ENCODE results near the gene GDF2. TPM values are rescaled to one million over a fixed set of nuclear protein-coding genes. Genes with fewer than 3 reads are reported as not detected.

Gene GDF2
- polyA plus RNA-seq, 4 donors: not detected

DNA sequence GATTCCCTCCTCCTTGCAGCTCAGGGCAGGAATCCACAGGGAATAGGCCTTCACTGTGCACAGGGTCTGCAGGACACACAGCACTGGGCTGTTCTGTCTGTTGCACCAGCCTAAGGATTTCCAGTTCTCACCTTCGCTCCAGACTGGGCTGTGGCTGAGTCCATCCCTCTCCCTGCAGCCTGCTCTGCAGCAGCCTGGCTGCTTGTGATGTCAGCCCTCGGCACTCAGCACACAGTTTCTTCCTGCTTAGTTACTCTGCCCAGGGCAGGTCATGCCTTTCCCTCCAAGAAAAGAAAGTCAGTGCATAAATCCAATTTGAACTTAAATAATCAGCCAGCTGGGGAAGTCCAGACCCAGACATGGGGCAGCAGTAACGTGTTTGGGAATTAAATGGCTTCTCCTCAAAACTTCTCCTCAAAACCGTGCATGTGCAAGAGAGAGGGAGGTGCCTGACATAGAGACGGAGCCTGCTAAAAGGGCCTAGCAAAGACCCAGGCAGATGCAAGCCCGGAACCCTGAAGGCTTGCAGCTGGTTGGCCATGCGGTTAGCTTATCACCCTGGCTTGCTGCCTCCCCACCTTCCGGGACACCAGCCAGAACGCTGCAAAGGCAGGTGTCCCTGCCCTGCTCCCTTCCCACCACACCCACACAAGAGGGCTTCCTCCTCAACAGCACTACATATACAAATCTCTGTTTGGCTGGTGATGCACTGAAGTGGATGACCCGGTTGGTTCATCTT, 10.9 kb upstream of the GDF2 start:
- no peak for DNase-seq (ENCODE audit: low read depth in 4 of 4, low spot score in 3 of 4)

DNA sequence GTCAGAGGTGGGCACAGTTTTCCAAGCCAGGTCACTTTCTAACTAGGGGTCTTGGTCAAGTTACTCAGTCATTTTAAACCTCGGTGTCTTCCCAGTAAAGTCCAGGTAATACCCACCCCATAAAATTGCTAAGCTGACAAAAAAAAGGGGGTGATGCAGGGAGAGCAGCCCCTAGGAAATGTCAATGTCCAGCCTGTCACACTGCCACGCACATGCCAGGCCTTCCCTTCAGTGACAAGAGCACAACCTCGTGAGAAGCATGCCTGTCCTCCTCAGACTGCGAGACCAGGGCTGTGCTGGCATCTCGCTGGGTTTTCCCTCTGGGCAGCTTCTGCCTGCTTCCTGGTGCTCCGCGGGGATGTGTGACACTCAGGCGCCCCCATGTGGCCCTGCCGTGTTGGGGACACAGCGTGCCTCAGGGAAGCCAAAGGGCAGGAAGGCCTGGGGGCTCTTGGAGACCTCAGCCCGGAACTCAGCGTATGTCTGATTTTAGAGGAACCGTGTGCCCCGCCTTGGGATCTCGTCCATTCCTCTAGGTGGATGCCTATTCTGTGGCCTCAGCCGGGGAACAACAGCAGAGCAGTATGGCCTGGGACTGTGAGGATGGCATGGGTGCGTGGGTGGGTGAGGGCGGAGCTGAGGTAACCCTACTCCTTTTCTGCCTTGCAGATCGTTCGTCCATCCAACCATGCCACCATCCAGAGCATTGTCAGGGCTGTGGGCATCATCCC, 10.2 kb upstream of the GDF2 start:
- peak in 2 of 4 donors; percentile 46 to 51 for DNase-seq (ENCODE audit: low read depth in 4 of 4, low spot score in 3 of 4)

DNA sequence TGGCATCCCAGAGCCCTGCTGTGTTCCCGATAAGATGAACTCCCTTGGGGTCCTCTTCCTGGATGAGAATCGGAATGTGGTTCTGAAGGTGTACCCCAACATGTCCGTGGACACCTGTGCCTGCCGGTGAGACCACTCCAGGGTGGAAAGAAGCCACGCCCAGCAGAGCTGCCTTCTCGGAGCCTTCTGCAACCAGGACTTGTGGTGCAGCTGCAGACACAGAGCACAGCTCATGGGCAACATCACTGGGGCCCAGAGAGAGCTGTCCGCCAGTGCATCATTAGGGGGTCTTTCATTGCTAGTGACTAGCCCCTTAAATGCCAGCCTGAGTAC, 9.6 kb upstream of the GDF2 start:
- DNase-seq (ENCODE audit: low read depth in 4 of 4, low spot score in 3 of 4): no peak

DNA sequence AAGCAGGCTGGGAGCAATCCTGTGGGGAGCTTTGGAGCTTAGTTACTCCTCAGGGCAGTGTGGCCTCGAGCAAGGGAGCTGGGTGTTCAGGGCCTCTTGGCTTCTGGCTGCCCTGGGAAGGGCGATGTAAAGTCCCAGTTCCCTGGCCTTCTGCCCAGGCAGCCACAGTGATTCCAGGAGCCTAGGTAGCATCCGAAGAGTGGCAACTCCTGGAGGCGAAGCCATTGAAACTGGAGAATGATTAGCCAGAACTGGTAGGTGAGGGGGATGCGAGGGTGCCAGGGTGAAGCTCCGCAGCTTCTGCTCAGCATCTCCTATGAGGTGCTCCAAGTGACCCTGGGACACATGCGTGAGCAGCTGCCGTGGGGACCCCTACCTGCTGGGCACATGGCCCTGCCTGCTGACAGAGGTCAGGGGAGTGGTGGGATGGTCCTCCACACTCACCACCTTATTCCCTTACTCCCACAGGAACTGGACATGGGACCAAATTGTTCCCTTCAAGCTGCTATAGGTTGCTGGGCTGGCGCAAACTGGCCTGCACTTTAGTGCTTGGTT, 7.8 kb upstream of the GDF2 start:
- DNase-seq (ENCODE audit: low read depth in 4 of 4, low spot score in 3 of 4): no peak

DNA sequence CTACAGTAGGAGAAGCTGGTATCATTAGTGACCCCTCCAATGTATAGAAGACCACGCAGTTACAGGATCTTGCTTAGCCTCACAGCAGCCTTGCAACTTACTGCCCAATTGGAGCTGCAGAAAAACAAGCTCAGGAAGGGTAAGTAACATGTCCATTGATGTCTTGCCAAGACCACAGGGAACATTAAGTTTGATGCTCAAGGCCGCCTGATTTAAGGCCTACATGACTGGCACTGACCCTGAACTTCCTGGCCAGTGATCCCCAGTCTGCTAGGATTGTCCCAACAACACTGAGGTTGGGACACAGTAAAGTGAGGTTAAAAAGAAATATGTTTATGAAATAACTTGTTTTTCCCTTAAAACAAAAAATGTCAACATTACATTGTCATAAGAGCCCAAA, 6.8 kb upstream of the GDF2 start:
- DNase-seq (ENCODE audit: low read depth in 4 of 4, low spot score in 3 of 4): no peak

DNA sequence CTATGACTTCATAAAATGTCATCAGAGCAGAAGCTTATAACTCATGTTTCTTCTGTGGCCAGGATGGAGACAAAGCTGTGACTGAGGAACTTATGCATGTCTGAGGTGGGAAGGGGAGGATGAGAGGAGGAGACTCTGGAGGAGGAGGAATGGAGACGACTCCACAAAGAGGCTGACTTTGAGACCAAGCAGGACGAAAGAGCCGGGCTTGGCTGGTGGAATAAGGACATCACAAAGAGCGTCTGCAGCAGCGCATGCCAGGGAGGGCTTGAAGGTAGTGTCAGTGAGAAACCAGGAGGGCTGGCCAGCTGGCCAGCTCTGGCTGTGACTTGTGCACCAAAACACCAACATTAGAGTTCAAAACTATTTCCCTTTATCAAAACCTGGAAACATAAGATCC, 6.1 kb upstream of the GDF2 start:
- no peak for DNase-seq (ENCODE audit: low read depth in 4 of 4, low spot score in 3 of 4)

DNA sequence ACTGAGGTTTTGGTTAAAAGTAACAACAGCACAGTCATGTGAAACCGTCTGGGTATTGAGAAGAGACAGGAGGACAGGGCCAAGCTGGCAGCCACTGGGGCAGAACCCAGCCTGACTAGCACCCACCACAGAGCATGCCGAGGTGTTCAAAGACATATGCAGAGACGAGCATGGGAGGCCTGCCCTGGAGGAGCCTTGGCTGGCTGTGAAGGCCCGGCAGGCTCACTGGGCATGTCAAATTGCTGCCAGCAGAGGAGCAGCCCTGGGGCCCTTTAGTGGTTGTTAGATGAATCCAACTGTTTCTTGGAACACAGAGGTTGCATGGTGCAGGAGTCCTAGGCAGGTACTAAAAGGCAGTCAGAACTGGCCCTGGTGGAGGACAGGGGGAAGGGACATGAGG, 5.0 kb upstream of the GDF2 start:
- no peak for DNase-seq (ENCODE audit: low read depth in 4 of 4, low spot score in 3 of 4)

DNA sequence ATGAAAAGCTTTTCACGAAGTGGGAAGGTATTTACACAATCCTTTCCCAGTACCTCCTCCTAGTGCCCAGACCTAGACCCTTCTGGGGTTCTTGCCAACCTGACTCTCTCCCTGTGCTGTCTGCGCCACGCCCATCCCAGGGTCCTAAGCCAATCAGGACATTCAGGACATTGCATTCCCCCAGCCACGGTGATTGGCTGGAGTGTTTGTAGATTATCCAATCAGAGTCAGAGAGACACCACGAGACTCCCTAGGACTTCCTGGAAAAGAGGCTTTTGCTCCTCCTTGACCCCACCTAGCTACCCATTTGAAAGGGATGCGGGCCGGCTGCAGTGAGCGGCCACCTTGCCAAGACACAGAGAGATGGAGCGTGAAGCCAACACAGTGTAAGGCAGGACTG, 3.5 kb upstream of the GDF2 start:
- no peak for DNase-seq (ENCODE audit: low read depth in 4 of 4, low spot score in 3 of 4)

DNA sequence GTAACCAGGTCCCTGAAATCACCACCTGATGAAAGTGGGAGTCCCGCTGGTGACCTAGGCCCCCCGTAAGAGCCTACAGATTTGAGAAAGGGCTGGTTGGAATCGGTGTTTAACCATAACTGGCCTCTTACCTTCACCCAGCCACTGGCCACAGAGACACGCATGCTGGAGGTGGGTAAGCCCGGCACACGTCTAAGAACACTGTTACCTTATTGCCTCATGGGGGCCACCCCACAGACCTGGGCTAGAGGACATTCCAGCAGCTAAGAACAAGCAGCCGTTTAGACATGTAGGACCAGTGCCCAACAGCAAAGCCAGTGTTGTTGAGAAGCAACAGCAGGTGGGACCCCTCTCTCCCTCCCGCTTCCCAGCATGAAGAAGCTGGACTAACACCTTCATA, 2.5 kb upstream of the GDF2 start:
- no peak for DNase-seq (ENCODE audit: low read depth in 4 of 4, low spot score in 3 of 4)

DNA sequence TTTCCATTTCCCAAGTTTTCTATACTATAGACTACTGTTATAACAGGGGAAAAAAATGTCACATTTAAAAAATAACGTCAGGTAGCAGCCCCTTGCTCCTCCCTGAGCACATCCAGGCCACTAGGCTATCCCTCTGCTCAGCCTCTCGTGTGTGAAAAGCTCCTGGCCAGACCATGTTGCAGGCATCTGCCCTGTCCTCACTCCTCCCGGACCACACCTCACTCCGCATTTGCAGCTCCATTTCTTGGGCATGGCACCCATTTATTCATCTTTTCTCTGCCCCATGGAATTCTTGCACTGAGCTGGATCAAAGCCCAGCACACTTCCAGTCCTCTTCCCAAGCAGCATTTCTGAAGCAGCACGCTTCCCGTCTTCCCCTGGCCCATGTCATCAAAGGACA, 1.4 kb upstream of the GDF2 start:
- DNase-seq (ENCODE audit: low read depth in 4 of 4, low spot score in 3 of 4): no peak

DNA sequence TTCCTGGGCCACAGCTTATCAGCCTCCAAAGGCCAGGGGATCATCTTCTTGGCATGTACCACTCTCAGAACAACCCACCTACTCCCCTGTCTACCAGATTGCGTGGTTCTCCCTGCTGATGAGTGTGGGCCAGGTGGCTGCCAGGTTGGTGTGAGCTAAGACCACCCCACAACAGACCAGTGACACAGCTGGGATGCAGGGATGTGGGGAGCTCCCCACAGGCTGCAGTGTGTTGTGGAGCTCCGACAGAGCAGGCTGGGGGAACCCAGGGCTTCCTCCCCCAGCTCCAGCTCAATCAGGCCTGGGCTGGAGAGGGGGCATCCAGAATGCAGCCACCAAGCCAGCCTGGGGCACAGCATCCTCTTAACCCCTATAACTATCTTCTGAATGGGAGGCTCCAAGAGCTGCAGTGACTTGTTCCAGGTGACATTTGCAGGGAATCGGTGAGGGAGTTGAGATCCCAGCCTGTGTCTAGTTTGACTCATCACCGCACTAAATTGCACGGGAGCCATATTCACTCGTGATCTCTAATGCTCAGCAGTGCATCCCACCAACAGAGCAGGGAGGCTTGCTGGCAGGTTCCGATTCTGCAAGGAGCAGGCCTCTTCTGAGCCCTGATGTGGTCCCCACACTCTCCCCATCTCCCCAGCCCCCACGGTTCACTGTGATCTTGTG, 596 bp upstream of the GDF2 start:
- no peak for DNase-seq (ENCODE audit: low read depth in 4 of 4, low spot score in 3 of 4)

DNA sequence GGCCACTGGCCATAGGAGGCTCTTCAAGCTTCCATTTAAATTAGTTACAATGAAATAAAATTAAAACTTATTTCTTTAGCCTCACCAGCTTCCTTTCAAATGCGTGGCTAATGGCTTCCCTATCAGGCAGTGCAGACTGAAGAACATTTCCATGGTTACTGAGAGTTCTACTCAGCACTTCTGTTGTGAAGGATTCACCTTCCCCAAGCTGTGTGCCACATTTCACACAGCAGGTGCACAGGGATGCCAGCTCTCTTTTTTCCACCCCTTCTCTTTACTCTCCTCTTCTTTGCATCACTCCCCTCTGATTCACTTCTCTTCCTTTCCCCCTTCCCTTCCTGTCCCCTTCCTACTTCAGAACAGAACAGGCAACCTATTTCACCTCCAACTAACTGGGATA, 833 bp downstream of the GDF2 start:
- DNase-seq (ENCODE audit: low read depth in 4 of 4, low spot score in 3 of 4): no peak

DNA sequence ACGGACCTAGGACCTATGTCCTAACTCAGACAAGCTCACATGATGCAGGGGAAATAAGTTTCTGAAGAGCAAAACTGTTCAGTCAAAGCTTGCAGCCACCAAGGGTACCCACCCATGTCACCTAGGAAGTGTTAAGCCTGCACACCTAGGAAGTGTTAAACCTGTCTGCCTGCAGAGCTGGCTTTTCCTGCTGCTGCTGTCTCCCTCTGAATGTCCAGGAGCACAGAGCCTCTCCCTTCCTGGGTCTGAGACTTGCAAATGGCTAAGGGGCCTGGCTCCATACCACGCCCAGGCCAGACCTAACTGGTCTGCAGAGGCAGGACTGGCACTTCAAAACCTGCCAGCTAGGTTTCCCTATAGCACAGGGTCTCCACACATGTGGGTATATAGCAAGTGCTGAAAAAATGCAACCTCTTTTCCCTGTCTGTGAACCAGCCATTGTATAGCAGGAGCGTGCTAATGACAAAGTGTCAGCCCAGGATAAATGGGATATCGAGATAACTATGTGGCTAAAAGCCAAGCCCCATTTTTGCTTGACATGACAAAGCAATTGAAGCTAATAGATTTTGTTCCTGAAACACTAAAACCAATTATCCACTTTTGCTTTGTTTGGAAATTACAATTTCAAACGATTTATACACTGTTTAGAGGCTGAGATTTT, 1.5 kb downstream of the GDF2 start:
- DNase-seq (ENCODE audit: low read depth in 4 of 4, low spot score in 3 of 4): no peak

DNA sequence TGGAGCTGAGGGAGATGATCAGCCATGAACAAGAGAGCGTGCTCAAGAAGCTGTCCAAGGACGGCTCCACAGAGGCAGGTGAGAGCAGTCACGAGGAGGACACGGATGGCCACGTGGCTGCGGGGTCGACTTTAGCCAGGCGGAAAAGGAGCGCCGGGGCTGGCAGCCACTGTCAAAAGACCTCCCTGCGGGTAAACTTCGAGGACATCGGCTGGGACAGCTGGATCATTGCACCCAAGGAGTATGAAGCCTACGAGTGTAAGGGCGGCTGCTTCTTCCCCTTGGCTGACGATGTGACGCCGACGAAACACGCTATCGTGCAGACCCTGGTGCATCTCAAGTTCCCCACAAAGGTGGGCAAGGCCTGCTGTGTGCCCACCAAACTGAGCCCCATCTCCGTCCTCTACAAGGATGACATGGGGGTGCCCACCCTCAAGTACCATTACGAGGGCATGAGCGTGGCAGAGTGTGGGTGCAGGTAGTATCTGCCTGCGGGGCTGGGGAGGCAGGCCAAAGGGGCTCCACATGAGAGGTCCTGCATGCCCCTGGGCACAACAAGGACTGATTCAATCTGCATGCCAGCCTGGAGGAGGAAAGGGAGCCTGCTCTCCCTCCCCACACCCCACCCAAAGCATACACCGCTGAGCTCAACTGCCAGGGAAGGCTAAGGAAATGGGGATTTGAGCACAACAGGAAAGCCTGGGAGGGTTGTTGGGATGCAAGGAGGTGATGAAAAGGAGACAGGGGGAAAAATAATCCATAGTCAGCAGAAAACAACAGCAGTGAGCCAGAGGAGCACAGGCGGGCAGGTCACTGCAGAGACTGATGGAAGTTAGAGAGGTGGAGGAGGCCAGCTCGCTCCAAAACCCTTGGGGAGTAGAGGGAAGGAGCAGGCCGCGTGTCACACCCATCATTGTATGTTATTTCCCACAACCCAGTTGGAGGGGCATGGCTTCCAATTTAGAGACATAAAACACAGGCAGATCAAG, 3.3 kb downstream of the GDF2 start:
- no peak for DNase-seq (ENCODE audit: low read depth in 4 of 4, low spot score in 3 of 4)

DNA sequence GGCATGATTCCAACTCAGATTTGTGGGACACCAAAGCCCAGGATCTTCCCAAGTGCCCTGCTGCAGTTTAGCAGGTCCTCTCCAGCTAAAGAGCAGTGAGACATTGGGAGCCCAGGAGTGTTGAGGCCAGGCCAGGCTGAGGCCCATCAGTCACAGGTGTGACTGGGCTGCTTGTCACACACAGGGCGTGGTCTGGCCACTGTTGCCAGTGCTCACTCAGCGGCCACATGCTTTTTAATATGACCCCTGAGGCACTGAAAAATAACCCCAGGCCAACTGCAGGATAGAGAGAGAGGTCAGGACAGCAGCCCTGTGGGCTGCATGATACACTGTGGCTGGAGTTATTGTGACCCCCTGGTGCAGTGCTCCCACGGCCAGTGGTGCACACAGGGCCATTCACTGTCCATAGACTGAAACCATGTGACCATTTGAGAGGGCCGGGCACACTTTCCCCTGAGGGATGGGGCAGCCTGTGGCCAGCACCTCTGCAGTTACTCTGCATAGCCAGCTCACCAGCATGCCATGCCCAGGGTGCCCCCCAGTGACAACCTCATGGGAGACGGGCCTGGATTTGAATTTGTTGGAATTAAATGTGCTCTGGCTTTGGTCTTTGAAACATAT, 4.2 kb downstream of the GDF2 start:
- no peak for DNase-seq (ENCODE audit: low read depth in 4 of 4, low spot score in 3 of 4)

DNA sequence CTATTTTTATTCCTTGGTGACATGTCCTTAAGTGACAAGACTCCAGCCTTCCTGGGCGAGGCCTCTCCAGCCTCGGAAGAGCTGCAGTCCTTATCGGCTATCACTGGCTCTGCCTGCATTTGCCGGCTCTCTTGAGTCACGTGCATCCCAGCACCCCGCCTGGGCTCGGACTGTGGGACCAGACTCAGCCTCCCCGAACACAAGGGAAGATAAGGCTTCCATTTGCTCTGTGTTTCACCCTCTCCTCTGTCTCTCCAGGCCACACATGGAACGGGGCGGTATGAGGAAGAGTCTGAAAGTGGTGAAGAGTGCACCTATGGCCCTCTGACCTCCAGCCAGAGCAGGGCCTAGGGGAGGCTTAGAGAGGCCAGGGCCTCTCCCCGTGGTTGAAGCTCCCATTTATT, 4.7 kb downstream of the GDF2 start:
- no peak for DNase-seq (ENCODE audit: low read depth in 4 of 4, low spot score in 3 of 4)

DNA sequence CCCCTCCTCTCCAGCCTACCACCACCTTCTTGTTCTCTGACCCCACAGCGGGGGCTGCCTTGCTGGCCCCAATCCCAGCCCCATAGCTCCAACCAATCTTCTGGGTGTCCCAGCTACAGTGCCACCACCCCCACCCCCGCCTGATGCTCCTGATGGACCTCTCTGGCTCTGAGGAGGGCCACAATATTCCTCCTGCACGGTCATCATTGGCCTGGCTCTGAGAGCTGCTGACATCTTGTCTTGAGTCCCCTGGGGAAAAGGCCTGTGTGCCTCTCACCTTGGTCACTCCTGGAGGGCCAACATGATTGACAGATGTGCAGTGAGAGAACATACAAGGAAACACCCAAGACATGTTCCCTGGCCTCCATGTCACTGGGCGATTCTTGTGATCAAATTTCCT, 7.6 kb downstream of the GDF2 start:
- no peak for DNase-seq (ENCODE audit: low read depth in 4 of 4, low spot score in 3 of 4)

DNA sequence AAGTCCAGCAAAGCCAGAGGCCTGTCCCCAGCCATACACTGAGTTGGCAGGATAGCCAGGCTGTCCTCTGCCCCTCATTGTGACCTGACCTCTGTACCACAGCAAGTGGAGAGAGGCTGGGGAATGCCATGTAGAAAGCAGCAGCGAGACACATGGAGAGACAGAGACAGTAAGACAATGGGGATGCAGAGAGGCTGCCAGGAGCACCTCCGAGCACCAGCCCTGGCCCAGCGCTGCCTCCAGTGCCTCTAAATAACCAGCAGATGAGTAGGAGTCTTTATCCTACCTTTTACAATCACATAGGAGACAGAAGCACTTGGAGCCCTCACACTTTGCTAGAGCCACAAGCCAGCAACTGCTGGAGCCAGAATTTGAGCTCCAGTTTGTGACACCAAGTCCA, 8.1 kb downstream of the GDF2 start:
- no peak for DNase-seq (ENCODE audit: low read depth in 4 of 4, low spot score in 3 of 4)

DNA sequence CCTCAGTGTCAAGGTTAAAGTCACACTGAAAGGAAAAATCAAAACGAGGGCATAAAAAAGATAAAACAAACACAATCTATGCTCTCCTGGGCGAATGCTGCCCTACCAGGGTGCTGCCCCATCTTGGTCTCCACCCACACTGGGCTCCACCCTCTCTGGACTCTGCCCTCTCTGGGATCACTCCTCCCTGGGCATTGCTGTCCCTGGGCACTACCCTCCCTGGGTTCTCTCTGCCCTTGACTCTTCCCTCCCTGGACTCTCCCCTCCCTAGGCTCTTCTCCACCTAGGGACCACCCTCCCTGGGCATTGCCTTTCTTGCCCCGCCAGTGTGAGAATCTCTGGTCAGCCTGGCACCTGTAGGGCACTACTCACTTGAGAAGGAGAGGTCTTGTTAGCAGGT, 8.6 kb downstream of the GDF2 start:
- no peak for DNase-seq (ENCODE audit: low read depth in 4 of 4, low spot score in 3 of 4)

DNA sequence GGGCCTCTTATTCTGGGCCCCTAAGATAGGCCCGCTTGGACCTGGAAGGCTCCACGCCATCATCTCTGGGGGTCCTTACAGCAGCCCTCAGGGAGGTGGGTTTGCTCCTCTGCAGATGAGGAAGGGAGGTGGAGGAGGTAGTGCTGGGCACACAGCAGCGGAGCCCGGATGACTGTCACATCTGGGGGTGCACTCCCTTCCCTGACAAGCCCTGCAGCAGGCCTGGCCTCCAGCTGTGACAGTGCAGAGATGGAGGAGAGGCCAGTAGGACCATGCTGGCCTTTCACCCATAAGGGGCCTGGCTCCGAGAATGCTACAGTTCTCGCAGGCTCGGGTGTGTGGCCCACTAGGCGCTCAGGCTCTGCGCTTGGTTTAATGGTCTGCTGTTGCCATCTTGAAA, 9.2 kb downstream of the GDF2 start:
- DNase-seq (ENCODE audit: low read depth in 4 of 4, low spot score in 3 of 4): no peak
